MM.1S (cell line): ENCODE data around the gene ADAMTSL3.

Experiments used
- DNase-seq: peaks from one replicate; pipeline ENCODE4 v3.0.0-alpha.2; 2015
- H2AFZ ChIP-seq: fragments of 300-600 bp; sonication (generic); 2 replicates; pipeline ENCODE4 v1.6.0; 2016; ENCODE audit warnings: antibody characterized with exemption, low read length
- H3F3A ChIP-seq: fragments of 300-600 bp; sonication (generic); 2 replicates; pipeline ENCODE4 v1.6.1; 2016; ENCODE audit warnings: mild to moderate bottlenecking, antibody characterized with exemption, low read length, moderate library complexity, mixed read lengths; ENCODE audit not compliant: insufficient read depth
- H3K27ac ChIP-seq: fragments of 300-600 bp; sonication (generic); 2 replicates; pipeline ENCODE4 v1.5.1; 2016; ENCODE audit warnings: mild to moderate bottlenecking, low read length
- H3K27me3 ChIP-seq: fragments of 300-600 bp; sonication (generic); replicated peaks from 2 replicates; pipeline ENCODE4 v1.6.0; 2016; ENCODE audit warnings: low read length; ENCODE audit not compliant: insufficient read depth
- H3K36me3 ChIP-seq: fragments of 300-600 bp; sonication (generic); replicated peaks from 2 replicates; pipeline ENCODE4 v1.6.1; 2016; ENCODE audit warnings: mild to moderate bottlenecking, low read length, mixed read lengths; ENCODE audit not compliant: insufficient read depth
- H3K4me1 ChIP-seq: fragments of 300-600 bp; sonication (generic); 2 replicates; pipeline ENCODE4 v1.6.1; 2016; ENCODE audit warnings: low read length, mixed read lengths
- H3K4me2 ChIP-seq: fragments of 300-600 bp; sonication (generic); 2 replicates; pipeline ENCODE4 v1.6.0; 2016; ENCODE audit warnings: low read depth, low read length
- H3K4me3 ChIP-seq: fragments of 300-600 bp; sonication (generic); 2 replicates; pipeline ENCODE4 v1.5.1; 2016; ENCODE audit warnings: low read length, mixed read lengths
- H3K79me2 ChIP-seq: fragments of 300-600 bp; sonication (generic); 2 replicates; pipeline ENCODE4 v1.6.1; 2016; ENCODE audit warnings: mixed run types, low read length, mixed read lengths
- H3K9ac ChIP-seq: fragments of 300-600 bp; sonication (generic); 2 replicates; pipeline ENCODE4 v1.6.1; 2016; ENCODE audit warnings: low read length, mixed read lengths
- H3K9me2 ChIP-seq: fragments of 300-600 bp; sonication (generic); replicated peaks from 2 replicates; pipeline ENCODE4 v1.6.1; 2016; ENCODE audit warnings: mild to moderate bottlenecking, low read length, mixed read lengths; ENCODE audit not compliant: insufficient read depth
- H3K9me3 ChIP-seq: fragments of 300-600 bp; sonication (generic); replicated peaks from 2 replicates; pipeline ENCODE4 v1.6.1; 2016; ENCODE audit warnings: mild to moderate bottlenecking, low read length, mixed read lengths; ENCODE audit not compliant: insufficient read depth
- H4K20me1 ChIP-seq: fragments of 300-600 bp; sonication (generic); 2 replicates; pipeline ENCODE4 v1.6.1; 2016; ENCODE audit warnings: mild to moderate bottlenecking, low read length, moderate library complexity, mixed read lengths; ENCODE audit not compliant: insufficient read depth
- CTCF ChIP-seq: fragments of 300-600 bp; sonication (generic); IDR thresholded peaks from 2 replicates; pipeline ENCODE4 v1.5.1; 2016; ENCODE audit warnings: antibody characterized with exemption, low read length, mixed read lengths
- EZH2 ChIP-seq: fragments of 300-600 bp; sonication (generic); optimal IDR thresholded peaks from 2 replicates; pipeline ENCODE3; 2017; ENCODE audit warnings: low read depth, mild to moderate bottlenecking, antibody characterized with exemption, low read length, mixed read lengths
- EZH2phosphoT487 ChIP-seq: fragments of 300-600 bp; sonication (generic); IDR thresholded peaks from 2 replicates; pipeline ENCODE4 v1.6.1; 2018; ENCODE audit warnings: antibody characterized with exemption, low read length

Gene ADAMTSL3

GRCh38 chr15:83927704-83928391, 273.9 kb downstream of the ADAMTSL3 start:
- H3K27ac ChIP-seq = peak overlapping the region; percentile 66
- DNase-seq = no peak

GRCh38 chr15:83928392-83928734, 274.4 kb downstream of the ADAMTSL3 start:
- peaks cover 25% of the 10 kb centered on the region for H3K4me1 ChIP-seq
- TF ChIP-seq EZH2 (no peak), EZH2phosphoT487 (no peak), CTCF (no peak)
- H2AFZ ChIP-seq = peak overlapping the region; percentile 14; the same call in 1 of the 2 replicates
- H3K27me3 ChIP-seq = no peaks in the 10 kb centered on the region
- peak overlapping the region; percentile 1; the same call in 1 of the 2 replicates for H3K9ac ChIP-seq
- no peaks in the 10 kb centered on the region for H3K9me3 ChIP-seq
- peak overlapping the region; percentile 66 for H3K27ac ChIP-seq
- no peaks in the 10 kb centered on the region for H4K20me1 ChIP-seq
- peak; percentile 86 for DNase-seq
- no peaks in the 10 kb centered on the region for H3K79me2 ChIP-seq
- no peaks in the 10 kb centered on the region for H3K36me3 ChIP-seq
- peak overlapping the region; percentile 6; the same call in 1 of the 2 replicates for H3K4me3 ChIP-seq
- H3K9me2 ChIP-seq = no peaks in the 10 kb centered on the region
- H3K4me2 ChIP-seq = peak overlapping the region; percentile 46
- H3F3A ChIP-seq = peaks cover 14% of the 10 kb centered on the region

More at GRCh38 chr15:83927704-83928391, 273.9 kb downstream of the ADAMTSL3 start:
- H2AFZ ChIP-seq = peak overlapping the region; percentile 14; the same call in 1 of the 2 replicates
- H3K9me3 ChIP-seq = no peaks in the 10 kb centered on the region
- H4K20me1 ChIP-seq = no peaks in the 10 kb centered on the region
- no peaks in the 10 kb centered on the region for H3K9me2 ChIP-seq
- no peaks in the 10 kb centered on the region for H3K79me2 ChIP-seq
- TF ChIP-seq EZH2 (no peak), CTCF (no peak), EZH2phosphoT487 (no peak)
- H3K36me3 ChIP-seq = no peaks in the 10 kb centered on the region
- peaks cover 14% of the 10 kb centered on the region for H3F3A ChIP-seq
- H3K4me1 ChIP-seq = peaks cover 25% of the 10 kb centered on the region
- peak overlapping the region; percentile 6; the same call in 1 of the 2 replicates for H3K4me3 ChIP-seq
- peak overlapping the region; percentile 46 for H3K4me2 ChIP-seq
- H3K27me3 ChIP-seq = no peaks in the 10 kb centered on the region
- peak overlapping the region; percentile 1; the same call in 1 of the 2 replicates for H3K9ac ChIP-seq

GRCh38 chr15:83928878-83929418, 275.0 kb downstream of the ADAMTSL3 start:
- H3K79me2 ChIP-seq = no peaks in the 10 kb centered on the region
- H3K4me2 ChIP-seq = peak overlapping the region; percentile 46
- DNase-seq = peak; percentile 38
- H3K27me3 ChIP-seq = no peaks in the 10 kb centered on the region
- H3K9me3 ChIP-seq = no peaks in the 10 kb centered on the region
- H3K4me1 ChIP-seq = peaks cover 25% of the 10 kb centered on the region
- H3K9ac ChIP-seq = no peak overlapping the region
- H3K36me3 ChIP-seq = no peaks in the 10 kb centered on the region
- TF ChIP-seq EZH2 (no peak), EZH2phosphoT487 (no peak), CTCF (no peak)
- H3K9me2 ChIP-seq = no peaks in the 10 kb centered on the region
- peaks cover 14% of the 10 kb centered on the region for H3F3A ChIP-seq
- H2AFZ ChIP-seq = peak overlapping the region; percentile 41
- H3K27ac ChIP-seq = peak overlapping the region; percentile 66; the same call in 1 of the 2 replicates
- no peaks in the 10 kb centered on the region for H4K20me1 ChIP-seq
- peak overlapping the region; percentile 1; the same call in 1 of the 2 replicates for H3K4me3 ChIP-seq
